Amniotic stem cell (primary cell): ENCODE results near the gene FRG1.
"Not testable (repeated sequence)": the region's sequence is repeated elsewhere in the genome, so short reads cannot be mapped to it uniquely, and the experiment has no call there.

Source experiments
- DNase-seq: peaks from one replicate; lab custom pipeline; 2025; lab: John Stamatoyannopoulos, UW

Gene FRG1

GRCh38 chr4:189940178-189941004 lies at the start of gene FRG1:
Gene FRG1 (plus strand): TSS chr4:189940872. CDS start chr4:189941010, 138 bp downstream.
- no peak for DNase-seq

DNA sequence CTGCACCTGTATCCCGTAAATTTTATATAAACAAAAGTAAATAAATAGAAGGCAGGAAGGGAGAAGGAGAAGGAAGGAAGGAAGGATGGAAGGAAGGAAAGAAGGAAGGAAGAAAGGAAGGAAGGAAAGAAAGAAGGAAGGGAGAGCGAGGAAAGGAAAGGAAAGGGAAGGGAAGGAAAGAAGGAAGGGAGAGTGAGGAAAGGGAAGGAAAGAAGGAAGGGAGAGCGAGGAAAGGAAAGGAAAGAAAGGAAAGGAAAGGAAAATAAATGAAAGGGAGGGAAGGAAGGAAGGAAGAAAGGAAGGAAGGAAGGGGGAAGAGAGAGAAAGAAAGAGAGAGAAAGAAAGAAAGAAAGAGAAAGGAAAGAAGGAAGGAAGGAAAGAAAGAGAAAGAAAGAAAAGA lies 43.0 kb upstream of the FRG1 start:
- DNase-seq = no peak

DNA sequence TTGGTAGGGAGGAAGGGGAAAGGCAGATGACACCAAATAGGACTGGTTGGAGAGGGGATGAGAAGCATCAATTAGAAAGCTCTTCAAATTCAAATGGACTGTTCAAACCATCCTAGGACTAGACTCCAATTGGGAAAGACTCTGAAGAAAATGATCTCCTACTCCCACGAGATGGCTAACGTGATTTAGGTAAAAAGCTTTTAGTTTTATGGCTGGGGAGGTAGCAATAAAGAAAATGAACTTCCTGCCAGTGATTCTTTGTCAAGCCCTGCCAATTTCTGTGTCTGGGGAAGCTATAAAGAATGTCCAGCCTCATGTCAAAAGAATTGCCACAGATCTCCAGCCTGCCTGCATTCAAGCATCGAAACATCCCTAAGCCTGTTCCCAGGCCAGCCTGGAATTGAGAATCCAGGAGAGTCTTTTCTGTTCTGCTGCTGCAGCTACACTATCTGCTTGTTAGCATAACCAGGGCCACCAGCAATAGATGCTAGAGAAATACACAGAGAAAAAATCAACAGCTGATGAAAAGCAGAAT lies 41.1 kb upstream of the FRG1 start:
- DNase-seq = not testable (repeated sequence)

DNA sequence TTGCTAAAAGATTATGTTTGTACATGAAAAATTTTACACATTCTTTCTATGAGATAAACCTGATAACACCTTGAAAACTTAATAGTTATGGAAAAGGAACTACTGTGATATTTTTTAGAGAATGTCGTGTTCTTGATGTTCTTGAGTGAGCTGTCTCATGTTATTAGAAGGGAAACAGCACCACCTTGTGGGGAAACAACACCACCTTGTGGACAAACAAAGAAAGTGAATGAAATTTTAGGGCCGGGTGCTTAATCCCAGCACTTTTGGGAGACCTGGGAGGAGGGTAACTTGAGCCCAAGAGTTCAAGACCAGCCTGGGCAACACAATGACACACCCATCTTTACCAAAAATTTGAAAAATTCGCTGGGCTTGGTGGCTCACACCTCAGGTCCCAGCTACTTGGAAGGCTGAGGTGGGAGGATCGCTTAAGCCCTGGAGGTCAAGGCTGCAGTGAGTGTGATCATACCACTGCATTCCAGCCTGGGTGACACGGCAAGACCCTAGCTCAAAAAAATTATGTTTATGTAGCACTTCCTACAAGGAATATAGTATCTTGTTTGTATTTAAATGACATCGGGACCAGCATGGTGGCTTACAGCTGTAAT lies 36.1 kb upstream of the FRG1 start:
- DNase-seq = not testable (repeated sequence)

DNA sequence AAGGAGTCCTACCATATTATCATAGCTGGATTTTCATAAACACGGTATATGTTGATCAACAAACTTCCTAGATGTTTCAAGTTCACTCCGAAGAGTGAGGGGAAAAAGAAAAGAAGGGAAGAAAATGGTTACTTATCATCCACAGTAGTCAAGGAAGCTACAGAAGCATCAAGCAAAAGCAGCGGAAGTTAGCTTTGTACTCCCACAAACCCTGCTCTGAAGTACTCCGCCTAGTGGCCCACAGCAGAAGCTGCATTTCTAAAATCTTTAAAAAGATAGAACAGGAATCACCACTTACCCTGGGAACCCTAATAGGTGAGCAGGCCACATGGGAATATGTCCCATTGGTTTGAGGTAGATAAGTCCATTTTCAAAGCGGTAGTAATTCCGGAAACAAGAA lies 28.5 kb upstream of the FRG1 start:
- DNase-seq = no peak

DNA sequence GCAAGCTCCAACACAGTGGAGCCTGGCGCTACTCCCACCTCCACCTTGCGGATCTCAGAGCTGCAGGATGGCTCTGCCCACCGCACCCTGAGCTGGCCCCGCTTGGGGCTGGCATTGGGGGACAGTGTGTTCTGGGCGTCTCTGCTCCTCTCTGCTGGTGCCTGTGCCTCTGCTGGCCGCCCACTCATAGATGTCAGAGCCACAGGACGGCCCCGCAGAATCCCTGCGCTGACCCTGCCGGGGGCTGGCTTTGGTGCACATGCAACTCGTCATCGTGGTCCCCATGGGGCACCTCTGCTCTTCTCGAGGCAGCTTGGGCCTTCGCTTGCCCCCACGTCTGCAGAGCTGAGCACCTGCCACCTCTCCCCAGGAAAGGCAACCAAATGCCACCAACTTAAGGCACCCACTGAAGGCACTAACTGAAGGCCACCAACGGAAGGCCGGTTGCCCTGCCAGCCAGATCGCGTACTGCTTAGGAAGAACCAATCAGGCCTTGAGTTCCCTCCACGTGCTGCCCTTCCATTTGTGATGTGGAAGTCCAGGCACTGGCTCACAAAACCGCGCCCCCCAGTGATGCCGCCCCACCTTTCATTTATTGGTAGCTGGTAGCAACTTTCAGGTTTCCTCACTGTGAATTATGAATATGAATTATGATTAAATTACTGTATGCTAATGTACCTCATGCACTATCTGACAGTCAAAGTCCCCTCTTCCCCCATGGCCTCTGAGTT lies 23.3 kb upstream of the FRG1 start:
- DNase-seq = no peak

DNA sequence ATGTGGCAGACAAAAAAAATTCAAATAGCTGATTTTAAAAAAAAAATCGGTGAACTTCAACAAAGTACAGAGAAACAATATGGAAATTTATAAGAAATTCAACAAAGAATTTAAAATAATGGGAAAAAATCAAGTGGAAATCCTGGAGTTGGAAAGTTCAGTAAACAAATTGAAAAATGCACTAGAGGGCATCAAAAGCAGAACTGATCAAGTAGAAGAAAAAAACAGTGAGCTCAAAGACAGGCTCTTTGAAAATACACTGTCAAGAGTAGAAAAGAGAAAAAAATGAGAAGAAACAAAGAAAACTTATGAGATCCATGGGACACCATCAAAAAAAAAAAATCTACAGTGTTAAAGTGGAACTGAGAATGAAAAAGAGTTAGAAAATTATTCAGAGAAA lies 19.6 kb upstream of the FRG1 start:
- DNase-seq = no peak

DNA sequence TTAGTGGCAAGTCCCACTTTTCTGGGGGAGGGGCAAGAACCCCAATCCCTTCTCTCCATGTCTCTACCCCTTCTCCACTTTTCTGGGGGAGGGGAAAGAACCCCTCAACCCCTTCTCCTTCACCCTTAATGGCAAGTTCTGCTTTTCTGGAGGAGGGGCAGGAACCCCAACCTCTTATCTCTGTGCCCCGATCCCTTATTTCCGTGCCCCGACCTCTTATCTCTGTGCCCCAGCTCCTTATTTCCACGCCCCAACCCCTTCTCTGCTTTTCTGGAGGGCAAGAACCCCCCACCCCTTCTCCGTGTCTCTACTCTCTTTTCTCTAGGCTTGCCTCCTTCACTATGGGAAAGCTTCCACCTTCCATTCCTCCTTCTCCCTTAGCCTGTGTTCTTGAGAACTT lies 13.9 kb upstream of the FRG1 start:
- not testable (repeated sequence) for DNase-seq

GRCh38 chr4:189941005-189941450 lies 356 bp downstream of the FRG1 start:
- no peak for DNase-seq

DNA sequence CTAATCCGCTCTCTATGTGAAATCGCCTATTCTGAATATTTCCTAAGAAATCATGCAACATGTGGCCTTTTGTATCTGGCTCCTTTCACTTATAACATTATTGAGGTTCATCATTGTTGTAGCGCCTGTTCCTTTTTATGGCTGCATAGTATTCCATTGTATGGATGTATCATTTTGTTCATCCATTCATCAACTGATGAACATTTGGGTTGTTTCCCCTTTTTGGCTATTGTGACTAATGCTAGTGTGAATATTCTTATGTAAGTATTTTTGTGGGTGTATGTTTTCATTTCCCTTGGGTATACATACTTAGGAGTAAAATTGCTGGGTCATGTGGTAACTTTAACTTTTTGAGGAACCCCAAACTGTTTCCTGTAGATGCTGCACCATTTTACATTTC lies 1.7 kb downstream of the FRG1 start:
- not testable (repeated sequence) for DNase-seq

GRCh38 chr4:189944077-189944476 lies 3.4 kb downstream of the FRG1 start:
- DNase-seq = not testable (repeated sequence)

DNA sequence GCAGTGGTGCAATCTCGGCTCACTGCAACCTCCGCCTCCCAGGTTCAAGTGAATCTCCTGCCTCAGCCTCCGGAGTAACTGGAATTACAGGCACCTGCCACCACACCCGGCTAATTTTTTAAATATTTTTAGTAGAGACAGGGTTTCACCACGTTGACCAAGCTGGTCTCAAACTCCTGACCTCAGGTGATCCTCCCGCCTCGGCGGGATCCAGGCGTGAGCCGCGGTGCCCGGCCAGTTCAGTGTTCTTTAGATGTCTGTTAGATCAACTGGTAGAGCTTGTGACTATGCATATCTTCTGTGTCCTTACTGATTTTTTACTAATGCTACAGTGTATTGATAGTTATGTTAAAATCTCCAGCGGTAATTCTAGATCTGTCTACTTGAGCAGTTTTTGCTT lies 6.2 kb downstream of the FRG1 start:
- not testable (repeated sequence) for DNase-seq

DNA sequence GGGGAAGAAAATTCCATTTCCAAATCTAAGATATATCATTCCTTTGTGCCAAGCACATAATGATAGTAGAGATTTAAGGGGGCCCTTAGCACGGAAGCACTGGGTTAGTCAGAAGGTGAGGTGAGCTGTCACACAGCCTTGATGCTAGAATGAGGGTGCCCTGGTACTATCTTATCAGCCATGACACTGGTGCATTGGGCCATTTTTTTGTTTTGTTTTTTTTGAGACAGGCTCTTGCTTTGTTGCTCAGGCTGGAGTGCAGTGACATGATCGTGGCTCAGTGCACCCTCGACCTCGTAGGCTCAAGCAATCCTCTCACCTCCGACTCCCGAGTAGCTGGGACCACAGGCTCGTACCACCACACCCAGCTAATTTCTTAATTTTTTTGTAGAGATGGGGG lies 7.8 kb downstream of the FRG1 start:
- not testable (repeated sequence) for DNase-seq

DNA sequence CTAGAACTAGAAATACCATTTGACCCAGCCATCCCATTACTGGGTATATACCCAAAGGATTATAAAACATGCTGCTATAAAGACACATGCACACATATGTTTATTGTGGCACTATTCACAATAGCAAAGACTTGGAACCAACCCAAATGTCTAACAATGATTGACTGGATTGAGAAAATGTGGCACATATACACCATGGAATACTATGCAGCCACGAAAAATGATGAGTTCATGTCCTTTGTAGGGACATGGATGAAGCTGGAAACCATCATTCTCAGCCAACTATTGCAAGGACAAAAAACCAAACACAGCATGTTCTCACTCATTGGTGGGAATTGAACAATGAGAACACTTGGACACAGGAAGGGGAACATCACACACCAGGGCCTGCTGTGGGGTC lies 28.6 kb downstream of the FRG1 start:
- DNase-seq = not testable (repeated sequence)

GRCh38 chr4:189973646-189974045 lies 33.0 kb downstream of the FRG1 start:
- DNase-seq = no peak

DNA sequence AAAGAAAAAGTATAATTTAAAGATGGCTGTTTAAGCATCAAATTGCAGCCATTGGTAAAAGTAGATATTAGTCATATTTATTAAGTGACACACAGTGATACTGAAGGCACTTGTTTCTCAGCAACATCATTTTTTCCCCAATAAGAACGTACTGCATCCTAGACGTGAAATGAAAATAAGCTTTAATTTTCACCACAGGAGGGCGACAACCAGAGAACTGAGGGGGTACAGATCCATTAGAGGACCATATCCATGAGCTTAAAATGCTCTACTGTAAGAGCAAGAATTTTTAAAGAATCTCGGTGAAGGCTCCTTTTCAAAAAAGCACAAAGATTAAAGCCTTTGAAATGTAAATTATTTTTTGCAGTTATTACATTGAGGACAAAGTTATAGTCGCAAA lies 33.4 kb downstream of the FRG1 start:
- DNase-seq = no peak

- DNase-seq = no peak
These were observed 38.8 kb downstream of the FRG1 start for GRCh38 chr4:189979196-189980047.

GRCh38 chr4:189980292-189980691 lies 39.6 kb downstream of the FRG1 start:
- not testable (repeated sequence) for DNase-seq

DNA sequence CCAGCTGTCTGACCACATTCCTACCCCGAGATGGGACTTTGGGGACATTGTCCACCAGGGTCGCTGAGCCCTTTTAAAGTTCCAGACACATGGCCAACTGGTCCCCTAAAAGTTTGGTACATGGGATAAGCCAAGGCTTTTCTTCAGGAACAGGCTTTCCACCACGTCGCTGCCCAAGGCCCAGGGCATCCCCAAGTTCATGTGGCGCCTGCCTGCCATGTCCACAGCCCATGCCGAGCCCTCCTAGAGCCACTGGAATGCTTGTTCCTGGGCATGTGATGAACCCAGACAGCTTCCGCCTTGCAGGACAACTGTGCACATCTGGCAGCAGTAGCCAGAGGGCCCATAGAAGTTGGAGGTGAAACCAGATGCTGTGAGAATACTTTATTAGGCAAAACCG lies 41.3 kb downstream of the FRG1 start:
- no peak for DNase-seq

GRCh38 chr4:189983916-189984526 lies 43.3 kb downstream of the FRG1 start:
- not testable (repeated sequence) for DNase-seq

GRCh38 chr4:189984661-189985060 lies 44.0 kb downstream of the FRG1 start:
- not testable (repeated sequence) for DNase-seq
